HFFc6 (cell line): ENCODE results near the gene DTX1. TPM values are rescaled to one million over a fixed set of nuclear protein-coding genes. Genes with fewer than 3 reads are reported as not detected.

ENCODE experiments used
- DNase-seq: peaks from one replicate; pipeline ENCODE4 v3.0.0-alpha.2; 2018
- H3K27ac Mint-ChIP-seq: 2 replicates; pipeline ENCODE4 v1.8.0; 2020; ENCODE audit warnings: mild to moderate bottlenecking, mixed read lengths
- H3K27me3 Mint-ChIP-seq: 2 replicates; pipeline ENCODE4 v1.8.0; 2021; ENCODE audit warnings: mild to moderate bottlenecking, moderate library complexity, mixed read lengths; ENCODE audit not compliant: insufficient read depth
- H3K36me3 Mint-ChIP-seq: 2 replicates; pipeline ENCODE4 v1.8.0; 2021; ENCODE audit warnings: low read depth, mixed read lengths
- H3K4me1 Mint-ChIP-seq: 2 replicates; pipeline ENCODE4 v1.8.0; 2020; ENCODE audit warnings: low read depth, mixed read lengths
- H3K4me3 Mint-ChIP-seq: 2 replicates; pipeline ENCODE4 v1.8.0; 2020; ENCODE audit warnings: mild to moderate bottlenecking, moderate library complexity, mixed read lengths
- H3K9me3 Mint-ChIP-seq: 2 replicates; pipeline ENCODE4 v1.8.0; 2020; ENCODE audit warnings: mild to moderate bottlenecking, mixed read lengths
- total RNA-seq, 6 experiments: library from RNA; stranded (reverse); fragmentation: NEBNext Ultra II Directional; extraction: Animal tissue kit (Norgen Biotek cat#: 25700); gene quantifications; 2 replicates in 1 of 6; 3 replicates in 5 of 6; pipeline ENCODE4 v1.2.3, GENCODE V29; 2021
- TF ChIP-seq, protein P1 (sequence below): fragments of 200-600 bp; sonication (generic); IDR thresholded peaks from 2 replicates; pipeline ENCODE4 v1.5.0; 2021; ENCODE audit warnings: antibody characterized with exemption, mild to moderate bottlenecking

DTX1 gene
- total RNA-seq, 6 experiments from 2014 or later, result not detected

DNA sequence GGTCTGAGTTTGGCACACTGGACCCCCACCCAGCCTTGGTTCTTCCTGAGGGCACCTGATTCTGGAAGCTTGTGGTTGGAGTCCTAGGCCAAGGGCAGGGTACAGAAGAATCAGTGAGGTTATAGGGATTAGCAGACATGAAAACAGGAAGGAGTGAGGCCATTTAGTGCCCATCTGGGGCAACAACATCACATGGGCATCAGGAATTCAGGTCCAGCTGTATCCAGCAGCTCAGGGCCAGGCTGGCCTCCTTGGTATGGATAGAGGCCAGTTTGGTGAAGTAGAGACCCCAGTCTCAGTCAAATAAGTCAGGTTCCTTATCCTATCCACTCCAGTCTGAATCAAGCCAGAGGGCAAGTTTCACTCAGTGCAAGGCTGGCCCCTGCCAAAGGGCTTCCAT lies 42.8 kb downstream of the DTX1 start:
- H3K9me3 Mint-ChIP-seq, result no peaks in the 10 kb centered on the region
- H3K4me1 Mint-ChIP-seq, result peaks cover 13% of the 10 kb centered on the region
- DNase-seq, result no peak
- no peak overlapping the region for H3K4me3 Mint-ChIP-seq
- peaks cover 16% of the 10 kb centered on the region for H3K27me3 Mint-ChIP-seq
- TF ChIP-seq, protein P1, sequence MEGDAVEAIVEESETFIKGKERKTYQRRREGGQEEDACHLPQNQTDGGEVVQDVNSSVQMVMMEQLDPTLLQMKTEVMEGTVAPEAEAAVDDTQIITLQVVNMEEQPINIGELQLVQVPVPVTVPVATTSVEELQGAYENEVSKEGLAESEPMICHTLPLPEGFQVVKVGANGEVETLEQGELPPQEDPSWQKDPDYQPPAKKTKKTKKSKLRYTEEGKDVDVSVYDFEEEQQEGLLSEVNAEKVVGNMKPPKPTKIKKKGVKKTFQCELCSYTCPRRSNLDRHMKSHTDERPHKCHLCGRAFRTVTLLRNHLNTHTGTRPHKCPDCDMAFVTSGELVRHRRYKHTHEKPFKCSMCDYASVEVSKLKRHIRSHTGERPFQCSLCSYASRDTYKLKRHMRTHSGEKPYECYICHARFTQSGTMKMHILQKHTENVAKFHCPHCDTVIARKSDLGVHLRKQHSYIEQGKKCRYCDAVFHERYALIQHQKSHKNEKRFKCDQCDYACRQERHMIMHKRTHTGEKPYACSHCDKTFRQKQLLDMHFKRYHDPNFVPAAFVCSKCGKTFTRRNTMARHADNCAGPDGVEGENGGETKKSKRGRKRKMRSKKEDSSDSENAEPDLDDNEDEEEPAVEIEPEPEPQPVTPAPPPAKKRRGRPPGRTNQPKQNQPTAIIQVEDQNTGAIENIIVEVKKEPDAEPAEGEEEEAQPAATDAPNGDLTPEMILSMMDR, result no peak
- no peaks in the 10 kb centered on the region for H3K36me3 Mint-ChIP-seq
- H3K27ac Mint-ChIP-seq, result no peak overlapping the region; the same call in 1 of the 2 replicates

DNA sequence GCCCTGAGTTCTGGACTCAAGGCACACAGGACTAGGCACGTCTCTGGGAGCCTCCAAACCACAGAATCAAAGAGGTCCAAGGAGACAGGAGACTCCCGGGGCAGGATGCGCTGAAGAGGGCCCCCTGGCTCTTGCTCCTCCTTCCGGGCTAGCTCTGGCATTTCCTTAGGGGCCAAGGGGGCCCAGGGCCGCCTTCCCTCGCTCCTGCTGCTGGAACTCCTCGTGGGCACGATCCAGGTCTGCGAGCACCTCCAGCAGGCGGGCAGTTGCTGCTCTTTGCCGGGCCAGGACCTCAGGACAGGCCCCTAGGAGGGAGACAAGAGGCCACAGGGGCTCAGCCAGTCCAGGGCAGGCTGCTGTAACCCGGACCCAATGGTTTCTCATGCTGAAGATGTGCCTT lies 43.2 kb downstream of the DTX1 start:
- Mint-ChIP-seq H3K27me3 (peaks cover 18% of the 10 kb centered on the region), H3K9me3 (no peaks in the 10 kb centered on the region), H3K36me3 (no peaks in the 10 kb centered on the region), H3K4me3 (no peak overlapping the region), H3K27ac (no peak overlapping the region), H3K4me1 (peaks cover 13% of the 10 kb centered on the region)
- TF ChIP-seq, protein P1, result no peak
- DNase-seq, result no peak

DNA sequence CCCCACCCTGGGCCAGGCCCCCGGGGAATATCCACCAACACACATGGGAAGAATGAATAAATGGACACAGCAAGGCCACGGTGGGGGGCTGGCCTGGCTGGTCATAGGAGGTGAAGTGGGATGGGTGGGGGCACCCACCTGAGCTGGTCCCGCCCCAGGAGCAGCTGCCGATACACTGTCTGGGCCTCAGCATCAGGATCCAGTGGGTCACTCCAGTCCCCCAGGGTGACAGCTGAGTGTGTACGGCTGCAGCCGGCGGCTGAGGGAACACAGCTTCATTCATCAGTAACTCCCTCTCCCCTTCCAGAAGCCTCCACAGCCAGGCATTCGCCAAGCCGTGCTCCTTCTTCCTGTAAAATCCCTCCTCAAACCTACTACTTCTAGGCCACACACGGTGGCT lies 45.2 kb downstream of the DTX1 start:
- DNase-seq, result no peak
- Mint-ChIP-seq H3K9me3 (no peaks in the 10 kb centered on the region), H3K27me3 (peaks cover 12% of the 10 kb centered on the region), H3K4me3 (no peak overlapping the region), H3K27ac (no peak overlapping the region), H3K36me3 (no peaks in the 10 kb centered on the region), H3K4me1 (peaks cover 13% of the 10 kb centered on the region)
- TF ChIP-seq, protein P1, result no peak

DNA sequence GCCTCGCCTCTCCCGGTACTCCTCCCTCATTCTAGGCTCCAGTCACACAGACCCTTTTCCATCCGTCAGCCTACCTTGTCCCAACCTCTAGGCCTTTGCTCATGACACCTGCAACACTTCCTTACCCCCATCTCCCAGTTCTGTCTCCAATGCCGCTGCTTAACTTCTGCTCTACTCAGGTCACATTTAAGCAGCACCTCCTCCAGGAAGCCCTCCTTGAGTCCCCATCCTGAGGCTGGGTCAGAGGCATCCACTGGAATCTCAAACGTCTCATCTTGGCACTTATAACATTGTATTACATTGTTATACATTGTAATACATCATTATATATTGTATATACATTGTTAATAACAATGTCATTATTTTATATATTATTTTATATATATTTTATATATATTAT lies 46.3 kb downstream of the DTX1 start:
- H3K36me3 Mint-ChIP-seq, result no peaks in the 10 kb centered on the region
- H3K4me1 Mint-ChIP-seq, result peaks cover 13% of the 10 kb centered on the region
- no peak for DNase-seq
- H3K27ac Mint-ChIP-seq, result no peak overlapping the region
- TF ChIP-seq, protein P1, result no peak
- H3K4me3 Mint-ChIP-seq, result no peak overlapping the region
- H3K9me3 Mint-ChIP-seq, result no peaks in the 10 kb centered on the region
- H3K27me3 Mint-ChIP-seq, result peaks cover 12% of the 10 kb centered on the region

DNA sequence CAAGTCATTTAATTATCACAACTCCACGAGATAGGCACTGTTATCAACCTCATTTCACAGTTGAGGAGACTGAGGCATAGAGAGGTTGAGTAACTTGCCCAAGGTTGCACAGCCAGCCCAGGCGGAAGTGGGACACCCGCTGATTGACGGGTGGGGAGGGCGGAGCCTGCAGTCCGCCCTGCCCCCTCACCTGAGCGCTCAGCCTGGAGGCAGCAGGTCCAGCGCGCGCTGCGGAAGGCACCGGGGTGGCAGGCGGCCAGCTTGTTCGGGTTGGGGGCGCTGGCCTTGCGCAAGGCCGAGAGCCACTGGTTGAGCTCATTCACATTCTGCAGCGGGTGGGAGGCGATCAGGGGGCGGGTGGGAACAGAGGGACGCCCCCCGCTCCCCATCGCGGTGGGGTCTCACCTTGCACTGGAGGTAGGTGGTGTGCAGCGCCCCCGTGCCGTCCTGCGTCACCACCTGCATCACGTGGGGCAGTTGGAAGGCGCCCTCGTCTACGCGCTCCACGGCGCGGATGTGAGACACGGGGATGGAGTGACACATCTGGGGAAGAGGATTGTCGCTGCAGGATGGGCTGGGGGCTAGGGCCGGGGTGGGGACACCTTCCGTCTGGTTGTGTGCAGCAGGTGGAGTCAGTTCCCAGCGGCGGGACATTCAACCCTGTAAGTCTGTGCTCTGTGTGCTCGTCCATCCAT lies 47.4 kb downstream of the DTX1 start:
- no peak overlapping the region for H3K27ac Mint-ChIP-seq
- TF ChIP-seq, protein P1, result no peak
- H3K9me3 Mint-ChIP-seq, result no peaks in the 10 kb centered on the region
- H3K4me3 Mint-ChIP-seq, result no peak overlapping the region
- H3K4me1 Mint-ChIP-seq, result peaks cover 2% of the 10 kb centered on the region
- H3K36me3 Mint-ChIP-seq, result no peaks in the 10 kb centered on the region
- DNase-seq, result no peak
- peaks cover 13% of the 10 kb centered on the region for H3K27me3 Mint-ChIP-seq
